HG03521 (cell line): Measurements from ENCODE around the gene DFFA.
"Not testable (repeated sequence)": the region's sequence is repeated elsewhere in the genome, so short reads cannot be mapped to it uniquely, and the experiment has no call there.

Experiments used
- ATAC-seq: cut with Tn5 transposase; IDR thresholded peaks from one replicate; pipeline ENCODE4 v1.9.1; 2021; ENCODE audit warnings: mild to moderate bottlenecking, moderate library complexity; ENCODE audit not compliant: unreplicated experiment

The DFFA gene

DNA sequence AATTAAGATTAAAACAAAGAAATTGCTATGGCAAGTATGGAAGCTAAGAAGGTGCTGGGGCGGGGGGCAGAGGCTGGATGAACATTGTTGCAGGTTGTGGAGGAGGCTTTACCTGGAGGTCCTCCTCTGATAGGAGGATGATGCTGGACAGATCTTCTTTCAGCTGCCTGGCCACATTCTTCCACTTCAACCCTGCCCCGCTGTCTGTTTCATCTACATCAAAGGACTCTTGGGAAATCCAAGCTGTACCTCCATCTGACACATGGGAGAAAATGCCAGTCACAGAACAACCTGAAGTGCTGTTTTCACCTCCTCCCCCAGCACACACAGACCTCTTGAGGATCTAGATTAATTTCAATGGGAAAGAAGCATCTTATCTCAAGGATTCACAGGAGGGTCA lies 5.3 kb downstream of the DFFA start:
- no peak for ATAC-seq

DNA sequence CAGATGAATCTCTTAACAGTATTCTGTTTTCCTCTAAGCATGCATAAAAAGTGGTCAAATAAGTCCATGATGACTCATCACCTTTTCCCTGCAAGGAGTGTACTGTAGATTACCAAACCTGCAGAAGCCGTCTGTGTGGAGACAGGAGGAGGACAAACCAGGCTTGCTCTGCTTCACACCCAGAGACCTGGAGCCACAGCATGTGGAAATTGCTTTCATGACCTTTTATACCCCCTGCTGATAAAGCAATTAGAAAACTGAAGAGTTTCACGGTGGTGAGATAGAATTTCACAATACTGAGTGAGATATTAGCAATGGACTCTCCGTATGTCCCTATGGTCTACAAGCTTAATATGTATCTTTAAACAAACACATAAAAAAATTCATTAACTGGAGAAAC lies 13.1 kb downstream of the DFFA start:
- no peak for ATAC-seq

DNA sequence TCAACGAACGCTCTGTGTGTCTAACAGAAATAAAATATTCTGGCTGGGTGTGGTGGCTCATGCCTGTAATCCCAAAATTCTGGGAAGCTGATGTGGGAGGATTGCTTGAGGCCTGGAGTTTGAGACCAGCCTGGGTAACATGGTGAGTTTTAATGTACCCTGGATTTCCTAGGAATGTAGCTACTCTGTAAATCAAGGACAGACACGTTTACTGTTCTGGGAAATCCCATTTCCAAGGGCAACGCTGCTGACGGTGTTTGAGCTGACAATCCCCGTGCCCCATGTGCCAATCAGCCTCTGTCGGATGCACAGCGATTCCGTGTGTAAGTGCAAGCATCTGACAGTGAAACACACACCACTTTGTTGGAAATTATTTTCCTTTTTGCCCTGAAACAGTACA lies 14.5 kb downstream of the DFFA start:
- no peak for ATAC-seq

DNA sequence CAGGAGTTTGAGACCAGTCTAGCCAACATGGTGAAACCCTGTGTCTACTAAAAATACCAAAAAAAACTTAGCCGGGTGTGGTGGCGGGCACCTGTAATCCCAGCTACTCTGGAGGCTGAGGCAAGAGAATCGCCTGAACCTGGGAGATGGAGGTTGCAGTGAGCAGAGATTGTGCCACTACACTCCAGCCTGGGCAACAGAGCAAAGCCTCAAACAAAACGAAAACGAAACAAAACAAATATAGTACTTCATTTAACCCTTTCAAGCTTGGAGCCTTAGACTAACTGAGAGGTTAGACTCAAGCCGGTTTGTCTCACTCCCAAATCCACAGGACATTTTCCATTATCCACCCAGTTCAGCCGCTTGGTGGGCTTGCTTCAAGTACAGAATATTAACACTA lies 14.9 kb downstream of the DFFA start:
- ATAC-seq, result not testable (repeated sequence)

DNA sequence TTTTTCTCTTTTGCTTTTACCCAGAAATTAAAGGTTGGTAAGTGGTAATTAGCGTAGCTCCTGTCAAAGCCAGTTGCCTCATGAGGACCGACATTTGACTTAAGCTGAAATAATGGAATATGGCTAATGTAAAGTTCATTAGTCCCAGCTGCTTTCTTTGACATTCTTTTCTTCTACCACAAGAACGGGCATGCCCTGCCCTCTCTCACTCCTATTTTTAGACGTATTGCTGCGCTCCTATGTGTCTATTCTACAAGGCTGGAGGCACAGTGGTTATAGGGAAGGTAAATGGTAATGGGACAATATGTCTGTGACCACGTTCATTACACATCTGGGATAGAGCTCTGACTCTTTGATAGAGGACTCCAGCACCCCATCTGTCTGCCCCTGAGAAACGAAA lies 15.7 kb downstream of the DFFA start:
- no peak for ATAC-seq

DNA sequence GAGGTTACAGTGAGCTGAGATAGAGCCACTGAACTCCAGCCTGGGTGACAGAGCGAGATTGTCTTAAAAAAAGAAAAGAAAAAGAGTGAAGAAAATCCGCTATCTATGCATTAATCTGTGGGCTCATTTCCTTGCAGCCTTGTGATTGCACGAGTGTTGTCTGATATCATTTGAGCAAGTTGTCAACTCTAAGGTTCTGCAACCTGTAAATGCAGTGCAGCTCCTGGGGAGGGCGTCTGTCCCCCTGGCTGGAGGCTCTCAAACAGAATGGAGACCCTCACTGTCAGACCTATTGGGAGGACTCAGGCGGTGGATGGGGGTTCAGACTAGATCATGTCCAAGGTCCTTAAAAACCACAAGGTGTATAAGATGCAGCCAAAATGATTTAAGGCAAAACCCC lies 16.3 kb downstream of the DFFA start:
- ATAC-seq, result no peak

GRCh38 chr1:10451287-10451686 lies 21.0 kb downstream of the DFFA start:
- no peak for ATAC-seq

GRCh38 chr1:10450836-10451235 lies 21.5 kb downstream of the DFFA start:
- ATAC-seq, result no peak

DNA sequence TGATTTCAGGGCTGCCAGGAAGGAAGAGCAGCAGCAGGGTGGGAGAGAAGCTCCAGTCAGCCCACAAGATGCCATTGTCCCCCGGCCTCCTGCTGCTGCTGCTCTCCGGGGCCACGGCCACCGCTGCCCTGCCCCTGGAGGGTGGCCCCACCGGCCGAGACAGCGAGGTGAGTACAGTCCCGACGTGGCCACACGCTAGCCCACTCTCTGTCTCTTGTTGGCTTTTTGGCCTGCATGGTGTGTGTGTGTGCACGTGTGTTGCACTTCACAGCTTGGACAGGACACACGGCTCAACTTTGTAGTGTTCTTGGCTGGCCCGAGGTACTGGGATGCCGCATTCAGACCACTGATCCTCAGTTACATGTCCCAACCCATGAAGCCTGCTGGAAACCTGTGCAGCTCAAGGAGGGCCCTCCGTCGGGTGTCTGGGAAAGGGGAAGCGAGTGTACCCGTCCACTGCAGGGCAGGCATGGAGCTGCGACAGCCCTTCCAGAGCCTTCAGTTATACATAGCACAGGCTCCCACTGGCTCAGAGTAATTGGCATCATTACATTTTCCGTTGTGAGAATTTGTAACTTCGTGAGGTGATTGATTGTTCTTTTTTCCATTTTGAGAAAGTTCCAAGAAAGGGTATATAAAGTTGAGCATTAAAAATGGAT lies 22.0 kb downstream of the DFFA start:
- no peak for ATAC-seq

DNA sequence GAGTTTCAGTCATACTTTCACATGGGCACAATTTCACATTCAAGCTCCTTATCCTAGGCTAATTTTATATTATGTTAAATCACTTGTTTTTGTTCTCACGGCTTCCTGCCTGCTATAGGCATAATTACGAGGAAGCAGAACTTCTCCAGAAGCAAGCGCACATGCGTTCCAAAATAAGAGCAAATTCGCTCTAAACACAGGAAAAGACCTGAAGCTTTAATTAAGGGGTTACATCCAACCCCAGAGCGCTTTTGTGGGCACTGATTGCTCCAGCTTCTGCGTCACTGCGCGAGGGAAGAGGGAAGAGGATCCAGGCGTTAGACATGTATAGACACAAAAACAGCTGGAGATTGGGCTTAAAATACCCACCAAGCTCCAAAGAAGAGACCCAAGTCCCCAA lies 22.6 kb downstream of the DFFA start, which contains the start of gene CORT:
CORT (plus strand) TSS at position 281 of the 400 bp plus-strand sequence. CDS start 193 bp downstream, outside the sequence.
- ATAC-seq, result no peak

- ATAC-seq, result no peak
Measured at GRCh38 chr1:10446790-10447422, 25.4 kb downstream of the DFFA start.

DNA sequence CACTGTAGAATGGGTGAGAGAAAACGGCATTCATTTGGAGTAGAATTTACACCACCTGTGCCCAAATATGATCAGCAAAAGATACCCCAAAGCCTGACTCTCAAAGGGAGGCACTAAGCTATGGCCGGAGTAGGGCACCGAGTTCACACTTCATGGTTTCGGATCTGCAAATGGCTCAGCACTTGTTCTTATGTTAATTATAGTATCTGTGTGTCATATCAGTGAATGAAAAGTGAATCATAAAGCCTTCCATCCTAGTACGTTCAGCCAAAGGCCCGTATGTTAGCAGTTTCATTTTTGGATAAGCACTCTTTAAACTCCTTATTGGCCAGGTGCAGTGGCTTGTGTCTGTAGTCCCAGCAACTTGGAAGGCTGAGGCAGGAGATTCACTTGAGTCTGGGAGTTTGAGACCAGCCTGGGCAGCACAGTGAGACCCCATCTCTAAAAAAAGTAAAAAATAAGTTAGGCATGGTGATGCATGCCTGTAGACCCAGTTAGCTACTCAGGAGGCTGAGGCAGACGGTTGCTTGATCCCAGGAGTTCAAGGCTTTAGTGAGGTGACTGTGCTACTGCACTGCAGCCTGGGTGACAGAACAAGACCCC lies 27.4 kb downstream of the DFFA start:
- no peak for ATAC-seq

DNA sequence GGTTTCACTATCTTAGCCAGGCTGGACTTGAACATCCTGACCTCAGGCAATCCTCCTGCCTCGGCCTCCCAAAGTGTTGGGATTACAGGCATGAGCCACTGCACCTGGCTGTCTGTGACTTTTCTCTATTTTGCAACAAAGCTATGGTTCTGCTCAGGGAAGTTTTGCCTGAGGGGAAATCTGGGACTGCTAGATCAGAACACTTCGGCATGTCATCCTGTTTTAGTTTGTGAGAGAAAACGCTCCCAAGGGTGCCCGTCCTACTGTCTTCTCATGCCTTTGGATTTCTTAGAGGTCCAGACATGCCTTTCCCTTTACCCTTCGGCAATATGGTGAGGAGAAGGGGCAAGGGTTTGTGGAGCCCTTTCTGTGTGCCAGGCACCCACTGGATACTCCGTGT lies 28.1 kb downstream of the DFFA start:
- ATAC-seq, result no peak

- ATAC-seq, result no peak
Measured at GRCh38 chr1:10440794-10441193, 31.5 kb downstream of the DFFA start.

DNA sequence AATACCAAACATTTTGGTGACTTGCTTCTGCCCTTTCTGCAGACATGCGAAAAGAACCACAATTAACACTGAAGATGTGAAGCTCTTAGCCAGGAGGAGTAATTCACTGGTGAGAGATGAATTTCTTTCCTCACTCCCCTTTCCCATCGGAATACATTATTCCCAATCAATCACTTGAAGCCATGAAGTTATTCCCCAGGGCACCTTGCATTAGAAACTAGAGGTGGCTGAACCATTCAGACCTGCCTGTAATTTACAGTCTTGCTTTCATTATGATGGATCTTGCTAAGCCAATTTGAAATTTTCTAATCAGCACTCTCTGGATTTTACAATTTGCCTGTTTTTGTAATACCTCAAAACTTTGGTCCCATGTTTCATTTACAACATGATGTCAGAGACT lies 32.0 kb downstream of the DFFA start:
- no peak for ATAC-seq

- ATAC-seq, result no peak
Measured at GRCh38 chr1:10438677-10439163, 33.6 kb downstream of the DFFA start.

- no peak for ATAC-seq
Measured at GRCh38 chr1:10437052-10437451, 35.3 kb downstream of the DFFA start.

DNA sequence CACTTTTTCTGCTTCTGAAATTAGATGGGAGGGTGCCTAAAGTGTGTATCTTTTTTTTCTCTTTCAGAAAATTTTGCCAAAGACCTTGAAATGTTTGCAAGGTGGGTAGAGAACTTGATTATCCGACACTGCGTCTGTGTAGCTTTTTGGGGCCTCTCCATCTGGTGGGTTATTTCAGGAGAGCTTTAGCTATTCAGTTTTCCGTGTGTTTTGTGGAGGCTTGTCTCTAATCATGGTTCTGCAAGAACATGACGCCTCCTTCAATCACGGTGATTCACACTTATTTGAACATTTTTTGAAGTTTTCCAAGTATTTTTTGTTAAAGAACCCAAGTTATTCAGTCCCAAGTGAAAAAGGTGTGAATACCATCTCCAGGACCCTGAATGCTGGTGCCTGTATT lies 37.7 kb downstream of the DFFA start:
- ATAC-seq, result no peak

DNA sequence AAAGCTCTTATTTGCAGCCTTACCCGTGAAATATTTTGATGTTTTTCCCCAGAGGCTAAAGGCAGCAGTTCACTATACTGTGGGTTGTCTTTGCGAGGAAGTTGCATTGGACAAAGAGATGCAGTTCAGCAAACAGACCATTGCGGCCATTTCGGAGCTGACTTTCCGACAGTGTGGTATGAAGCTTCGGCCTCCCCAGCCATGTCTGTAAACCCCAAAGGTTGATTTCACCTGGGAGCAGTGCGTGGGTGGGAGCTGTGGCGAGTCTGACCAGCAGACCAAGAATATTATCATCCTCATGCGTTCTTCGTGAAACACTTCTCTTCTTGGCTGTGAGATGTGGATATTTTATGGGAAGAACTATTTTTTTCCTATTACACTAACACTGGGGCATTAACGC lies 38.5 kb downstream of the DFFA start:
- ATAC-seq, result no peak

DNA sequence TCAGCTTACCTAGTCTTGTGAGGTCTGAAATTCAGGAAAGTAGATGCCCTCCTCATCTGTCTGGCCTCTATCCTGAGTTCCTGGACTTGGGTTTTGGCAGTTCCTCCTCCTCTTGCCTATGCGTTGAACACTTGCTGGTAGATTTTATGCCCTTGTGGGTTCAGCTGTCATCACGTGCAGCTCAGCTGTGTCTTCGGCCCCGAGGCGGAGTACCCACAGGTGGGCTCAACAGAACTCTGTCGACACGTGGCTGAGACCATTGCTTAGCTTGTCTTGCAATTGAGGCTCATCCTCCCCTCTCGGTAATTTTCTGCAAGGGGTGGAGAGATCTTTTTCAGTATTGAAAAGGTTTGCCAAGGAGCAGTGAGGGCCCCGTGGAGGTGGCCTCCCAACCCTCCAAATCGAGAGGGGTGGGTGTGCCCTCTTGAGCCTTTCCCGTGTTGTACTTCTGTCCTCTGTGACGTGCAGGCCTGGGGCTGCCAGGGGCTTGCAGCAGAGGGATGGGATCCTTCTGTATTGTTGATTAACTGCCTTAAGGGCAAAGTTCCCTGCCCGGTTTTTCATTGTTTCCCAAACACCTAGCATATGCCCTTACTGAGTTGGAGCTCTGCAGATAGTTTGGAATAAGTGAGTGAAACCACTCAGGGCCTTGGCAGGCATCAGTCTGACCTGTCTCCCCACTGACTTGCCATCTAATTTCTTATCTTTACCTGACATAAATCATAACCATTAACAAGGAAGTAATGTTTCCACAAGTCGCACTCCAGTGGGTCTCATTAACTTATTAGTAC lies 39.2 kb downstream of the DFFA start:
- ATAC-seq, result no peak

- ATAC-seq, result no peak
Measured at GRCh38 chr1:10431070-10431730, 41.1 kb downstream of the DFFA start.
